ENCODE results near the gene PI16.
A peak's percentile ranks its signal among the peaks of the same experiment; 100 is the strongest.

PI16 gene

GRCh38 chr6:36912030-36912454 is 42.5 kb upstream of the PI16 start:
- no peak overlapping the region for H3K27ac ChIP-seq
- H3K4me3 ChIP-seq (ENCODE audit: low read depth, low read length), result no peak overlapping the region
- peaks cover 25% of the 10 kb centered on the region for H3K36me3 ChIP-seq (replicated peaks)
- in situ Hi-C loops (cut with HindIII; ENCODE audit: low pct_ligation_motif_present, low sequenced_read_pairs), result no loop called here
- no peaks in the 10 kb centered on the region for H3K27me3 ChIP-seq (replicated peaks)
- DNase-seq, result no peak
- TF ChIP-seq, protein P1, sequence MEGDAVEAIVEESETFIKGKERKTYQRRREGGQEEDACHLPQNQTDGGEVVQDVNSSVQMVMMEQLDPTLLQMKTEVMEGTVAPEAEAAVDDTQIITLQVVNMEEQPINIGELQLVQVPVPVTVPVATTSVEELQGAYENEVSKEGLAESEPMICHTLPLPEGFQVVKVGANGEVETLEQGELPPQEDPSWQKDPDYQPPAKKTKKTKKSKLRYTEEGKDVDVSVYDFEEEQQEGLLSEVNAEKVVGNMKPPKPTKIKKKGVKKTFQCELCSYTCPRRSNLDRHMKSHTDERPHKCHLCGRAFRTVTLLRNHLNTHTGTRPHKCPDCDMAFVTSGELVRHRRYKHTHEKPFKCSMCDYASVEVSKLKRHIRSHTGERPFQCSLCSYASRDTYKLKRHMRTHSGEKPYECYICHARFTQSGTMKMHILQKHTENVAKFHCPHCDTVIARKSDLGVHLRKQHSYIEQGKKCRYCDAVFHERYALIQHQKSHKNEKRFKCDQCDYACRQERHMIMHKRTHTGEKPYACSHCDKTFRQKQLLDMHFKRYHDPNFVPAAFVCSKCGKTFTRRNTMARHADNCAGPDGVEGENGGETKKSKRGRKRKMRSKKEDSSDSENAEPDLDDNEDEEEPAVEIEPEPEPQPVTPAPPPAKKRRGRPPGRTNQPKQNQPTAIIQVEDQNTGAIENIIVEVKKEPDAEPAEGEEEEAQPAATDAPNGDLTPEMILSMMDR (IDR thresholded peaks at IDR 0.05; ENCODE audit: low read depth, low read length, missing control alignments), result no peak

DNA sequence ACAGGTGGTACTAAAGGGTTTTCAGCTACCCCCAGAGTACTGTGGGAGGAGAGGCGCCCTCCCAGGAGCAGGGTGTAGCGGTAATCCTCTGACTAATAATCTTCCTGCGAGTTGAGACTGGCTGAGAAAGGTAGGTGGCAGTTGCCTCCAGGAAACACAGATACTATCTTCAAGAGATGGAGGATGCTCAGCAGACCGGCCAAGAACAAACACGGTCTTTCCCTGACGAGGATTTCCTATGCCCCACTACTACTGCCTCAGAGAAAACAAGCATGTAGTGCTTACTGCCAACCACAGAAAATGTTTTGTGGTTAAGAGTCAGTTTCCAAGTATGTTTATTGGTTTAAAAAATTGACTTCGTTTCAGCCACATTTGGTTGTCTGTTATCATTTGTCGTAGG is 42.0 kb upstream of the PI16 start:
- Histone ChIP-seq H3K36me3 (replicated peaks) (peaks cover 25% of the 10 kb centered on the region), H3K4me3 (ENCODE audit: low read depth, low read length) (no peak overlapping the region), H3K27me3 (replicated peaks) (no peaks in the 10 kb centered on the region), H3K27ac (peak overlapping the region; percentile 17)
- peak; percentile 75 for DNase-seq
- in situ Hi-C loops (cut with HindIII; ENCODE audit: low pct_ligation_motif_present, low sequenced_read_pairs), result no loop called here
- TF ChIP-seq, protein P1 (IDR thresholded peaks at IDR 0.05; ENCODE audit: low read depth, low read length, missing control alignments), result peak; percentile 27

DNA sequence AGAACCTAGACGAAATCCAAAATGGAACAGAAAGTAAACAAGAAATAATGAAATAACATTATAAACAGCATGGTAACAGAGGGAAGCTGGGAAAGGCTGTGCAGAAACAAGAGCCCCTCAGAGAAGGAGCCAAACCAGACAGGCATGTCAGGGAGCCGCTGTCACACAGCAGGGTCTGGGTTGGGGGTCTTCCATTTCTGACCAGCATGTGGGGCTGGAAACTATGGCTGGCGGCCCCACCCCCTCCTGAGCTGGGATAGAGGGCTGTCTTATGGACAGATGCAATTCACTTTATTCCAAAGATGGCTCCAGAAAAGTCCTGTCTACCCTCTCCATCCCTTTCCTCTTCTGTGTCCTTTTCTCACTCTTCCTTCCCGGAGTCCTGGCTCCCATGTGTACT is 41.5 kb upstream of the PI16 start:
- in situ Hi-C loops (cut with HindIII; ENCODE audit: low pct_ligation_motif_present, low sequenced_read_pairs), result no loop called here
- no peaks in the 10 kb centered on the region for H3K27me3 ChIP-seq (replicated peaks)
- H3K36me3 ChIP-seq (replicated peaks), result peaks cover 25% of the 10 kb centered on the region
- DNase-seq, result no peak
- TF ChIP-seq, protein P1 (IDR thresholded peaks at IDR 0.05; ENCODE audit: low read depth, low read length, missing control alignments), result no peak
- H3K27ac ChIP-seq, result peak overlapping the region; percentile 8
- H3K4me3 ChIP-seq (ENCODE audit: low read depth, low read length), result no peak overlapping the region

DNA sequence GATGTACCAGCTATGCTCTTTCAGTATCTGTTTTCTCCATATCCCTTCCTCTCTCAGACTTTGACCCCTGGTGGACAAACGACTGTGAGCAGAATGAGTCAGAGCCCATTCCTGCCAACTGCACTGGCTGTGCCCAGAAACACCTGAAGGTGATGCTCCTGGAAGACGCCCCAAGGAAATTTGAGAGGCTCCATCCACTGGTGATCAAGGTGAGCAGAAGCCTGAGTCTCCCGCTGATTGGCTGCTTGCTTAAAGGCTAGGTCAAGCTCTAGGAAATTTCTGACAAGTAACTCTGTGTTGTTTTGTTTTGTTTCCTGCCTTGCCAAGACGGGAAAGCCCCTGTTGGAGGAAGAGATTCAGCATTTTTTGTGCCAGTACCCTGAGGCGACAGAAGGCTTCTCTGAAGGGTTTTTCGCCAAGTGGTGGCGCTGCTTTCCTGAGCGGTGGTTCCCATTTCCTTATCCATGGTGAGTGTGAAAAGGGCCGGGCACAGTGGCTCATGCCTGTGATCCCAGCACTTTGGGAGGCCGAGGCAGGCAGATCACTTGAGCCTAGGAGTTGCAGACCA is 40.2 kb upstream of the PI16 start:
- Histone ChIP-seq H3K4me3 (ENCODE audit: low read depth, low read length) (no peak overlapping the region), H3K27me3 (replicated peaks) (no peaks in the 10 kb centered on the region), H3K36me3 (replicated peaks) (peaks cover 25% of the 10 kb centered on the region), H3K27ac (no peak overlapping the region)
- in situ Hi-C loops (cut with HindIII; ENCODE audit: low pct_ligation_motif_present, low sequenced_read_pairs), result no loop called here
- TF ChIP-seq, protein P1 (IDR thresholded peaks at IDR 0.05; ENCODE audit: low read depth, low read length, missing control alignments), result peak; percentile 61
- DNase-seq, result no peak

DNA sequence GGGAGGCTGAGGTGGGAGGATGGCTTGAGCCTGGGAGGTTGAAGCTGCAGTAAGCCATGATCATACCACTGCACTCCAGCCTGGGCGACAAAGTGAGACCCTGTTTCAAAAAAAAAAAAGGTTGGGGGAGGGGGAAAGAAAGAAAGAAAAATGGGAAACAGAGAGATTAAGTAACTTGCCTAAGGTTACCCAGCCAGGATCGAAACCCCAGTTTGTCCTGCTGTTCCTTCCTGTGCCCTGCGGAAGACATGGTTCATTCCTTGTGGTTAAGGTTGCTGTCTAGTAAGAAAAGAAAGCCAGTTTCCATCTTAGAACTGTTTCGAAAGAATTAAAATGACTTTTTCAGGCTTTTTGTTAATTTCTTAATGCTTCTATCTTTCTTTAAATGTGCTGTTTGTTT is 38.9 kb upstream of the PI16 start:
- in situ Hi-C loops (cut with HindIII; ENCODE audit: low pct_ligation_motif_present, low sequenced_read_pairs), result no loop called here
- TF ChIP-seq, protein P1 (IDR thresholded peaks at IDR 0.05; ENCODE audit: low read depth, low read length, missing control alignments), result no peak
- no peak overlapping the region for H3K4me3 ChIP-seq (ENCODE audit: low read depth, low read length)
- H3K27me3 ChIP-seq (replicated peaks), result no peaks in the 10 kb centered on the region
- no peak overlapping the region for H3K27ac ChIP-seq
- H3K36me3 ChIP-seq (replicated peaks), result peaks cover 32% of the 10 kb centered on the region
- DNase-seq, result no peak

- Histone ChIP-seq H3K4me3 (ENCODE audit: low read depth, low read length) (no peak overlapping the region), H3K36me3 (replicated peaks) (peaks cover 32% of the 10 kb centered on the region), H3K27me3 (replicated peaks) (no peaks in the 10 kb centered on the region), H3K27ac (no peak overlapping the region)
- in situ Hi-C loops (cut with HindIII; ENCODE audit: low pct_ligation_motif_present, low sequenced_read_pairs), result no loop called here
- no peak for DNase-seq
- TF ChIP-seq, protein P1 (IDR thresholded peaks at IDR 0.05; ENCODE audit: low read depth, low read length, missing control alignments), result no peak
Observed at GRCh38 chr6:36916126-36916525, 38.4 kb upstream of the PI16 start.

Measured in brain microvascular endothelial cell (primary cell).